Osteoblast (primary cell): ENCODE results near the gene KRT6C. TPM values are rescaled to one million over a fixed set of nuclear protein-coding genes. Genes with fewer than 3 reads are reported as not detected.
A peak's percentile ranks its signal among the peaks of the same experiment; 100 is the strongest.

Source experiments
- DNase-seq: peaks from one replicate; pipeline ENCODE4 v3.0.0; 2011; ENCODE audit warnings: low spot score, mixed read lengths; ENCODE audit not compliant: insufficient read length; ENCODE audit errors: missing footprints
- H2AFZ ChIP-seq: 2 replicates; pipeline ENCODE4 v1.6.0; 2011; ENCODE audit warnings: mild to moderate bottlenecking, low read length
- H3K27ac ChIP-seq: 2 replicates; pipeline ENCODE4 v1.5.1; 2011; ENCODE audit warnings: mild to moderate bottlenecking, low read depth, low read length, moderate library complexity
- H3K27me3 ChIP-seq: 2 replicates; pipeline ENCODE4 v1.6.0; 2012; ENCODE audit warnings: mild to moderate bottlenecking, control low read depth, inconsistent platforms, low read length, moderate library complexity; ENCODE audit not compliant: insufficient read depth
- H3K36me3 ChIP-seq: 2 replicates; pipeline ENCODE4 v1.5.1; 2011; ENCODE audit warnings: mild to moderate bottlenecking, low read length, control low read depth, moderate library complexity; ENCODE audit not compliant: insufficient read depth
- H3K4me1 ChIP-seq: 2 replicates; pipeline ENCODE4 v1.5.1; 2011; ENCODE audit warnings: mild to moderate bottlenecking, low read length, control low read depth, moderate library complexity; ENCODE audit not compliant: insufficient read depth
- H3K4me2 ChIP-seq: 2 replicates; pipeline ENCODE4 v1.6.0; 2011; ENCODE audit warnings: mild to moderate bottlenecking, low read length; ENCODE audit not compliant: insufficient read depth
- H3K4me3 ChIP-seq: fragments of 200-600 bp; sonication (generic); 3 replicates; pipeline ENCODE4 v1.5.1; 2012; ENCODE audit warnings: mild to moderate bottlenecking, low read length, inconsistent platforms; ENCODE audit not compliant: insufficient read depth
- H3K79me2 ChIP-seq: 2 replicates; pipeline ENCODE4 v1.6.0; 2012; ENCODE audit warnings: mild to moderate bottlenecking, low read length, control low read depth, inconsistent platforms; ENCODE audit not compliant: insufficient read depth
- H3K9me3 ChIP-seq: 2 replicates; pipeline ENCODE4 v1.5.1; 2011; ENCODE audit warnings: low read depth, low read length, control low read depth
- H4K20me1 ChIP-seq: 2 replicates; pipeline ENCODE4 v1.6.0; 2012; ENCODE audit warnings: mild to moderate bottlenecking, low read length, control low read depth; ENCODE audit not compliant: insufficient read depth
- CTCF ChIP-seq: IDR thresholded peaks from 2 replicates; pipeline ENCODE4 v1.5.1; 2011; ENCODE audit warnings: mild to moderate bottlenecking, low read depth, low read length, moderate library complexity; ENCODE audit errors: extremely low read depth
- total RNA-seq: library from RNA; depleted of rRNA; stranded (reverse); fragments of >200 nt; gene quantifications from 2 replicates; pipeline ENCODE4 v1.2.3, GENCODE V29; 2012

KRT6C gene
- total RNA-seq, 1 donor: not detected

- Histone ChIP-seq H2AFZ (no peak overlapping the region), H3K36me3 (no peaks in the 10 kb centered on the region), H3K4me2 (no peak overlapping the region), H3K79me2 (no peaks in the 10 kb centered on the region), H3K4me1 (peaks cover 29% of the 10 kb centered on the region), H3K27ac (no peak overlapping the region), H4K20me1 (no peaks in the 10 kb centered on the region), H3K4me3 (no peak overlapping the region), H3K9me3 (no peaks in the 10 kb centered on the region), H3K27me3 (peaks cover 25% of the 10 kb centered on the region)
- TF ChIP-seq CTCF: no peak
- DNase-seq: no peak
Observed at GRCh38 chr12:52446367-52447045, 27.1 kb downstream of the KRT6C start.

- H3K36me3 ChIP-seq: no peaks in the 10 kb centered on the region
- H3K4me3 ChIP-seq: no peak overlapping the region
- no peaks in the 10 kb centered on the region for H4K20me1 ChIP-seq
- TF ChIP-seq CTCF: no peak
- no peak for DNase-seq
- no peak overlapping the region for H3K27ac ChIP-seq
- H3K4me1 ChIP-seq: peaks cover 35% of the 10 kb centered on the region
- no peaks in the 10 kb centered on the region for H3K79me2 ChIP-seq
- no peaks in the 10 kb centered on the region for H3K9me3 ChIP-seq
- no peak overlapping the region for H2AFZ ChIP-seq
- H3K27me3 ChIP-seq: peaks cover 25% of the 10 kb centered on the region
- H3K4me2 ChIP-seq: no peak overlapping the region
Observed at GRCh38 chr12:52445876-52446275, 27.7 kb downstream of the KRT6C start.

- TF ChIP-seq CTCF: no peak
- no peaks in the 10 kb centered on the region for H3K36me3 ChIP-seq
- H3K27me3 ChIP-seq: peaks cover 22% of the 10 kb centered on the region
- DNase-seq: no peak
- no peak overlapping the region for H3K27ac ChIP-seq
- peaks cover 40% of the 10 kb centered on the region for H3K4me1 ChIP-seq
- peak overlapping the region; percentile 12 for H3K4me2 ChIP-seq
- no peaks in the 10 kb centered on the region for H4K20me1 ChIP-seq
- no peak overlapping the region for H2AFZ ChIP-seq
- no peaks in the 10 kb centered on the region for H3K79me2 ChIP-seq
- no peak overlapping the region for H3K4me3 ChIP-seq
- H3K9me3 ChIP-seq: no peaks in the 10 kb centered on the region
Observed at GRCh38 chr12:52444647-52445595, 28.7 kb downstream of the KRT6C start.

- Histone ChIP-seq H3K27ac (no peak overlapping the region), H3K9me3 (no peaks in the 10 kb centered on the region), H4K20me1 (no peaks in the 10 kb centered on the region), H3K36me3 (no peaks in the 10 kb centered on the region), H2AFZ (no peak overlapping the region), H3K4me1 (peaks cover 40% of the 10 kb centered on the region), H3K4me2 (no peak overlapping the region), H3K27me3 (peaks cover 14% of the 10 kb centered on the region), H3K79me2 (no peaks in the 10 kb centered on the region), H3K4me3 (no peak overlapping the region)
- no peak for TF ChIP-seq CTCF
- DNase-seq: no peak
Observed at GRCh38 chr12:52443966-52444365, 29.6 kb downstream of the KRT6C start.
